Common myeloid progenitor, CD34-positive (primary cell): ENCODE measurements around the gene LTBP3.

Experiments
- CTCF ChIA-PET: fragments of 350-600 bp; sonication (Branson Sonifier 250); formaldehyde crosslinking; loops from one replicate; lab custom pipeline; 2021; ENCODE audit warnings: antibody characterized with exemption; lab: Charles Lee
- POLR2A ChIA-PET: fragments of 350-600 bp; sonication (Branson Sonifier 250); formaldehyde crosslinking; loops from one replicate; lab custom pipeline; 2021; ENCODE audit warnings: antibody characterized with exemption; lab: Charles Lee
- DNase-seq, 3 donors: peaks; one replicate each; pipeline versions ENCODE4 v3.0.0 to v3.0.0-alpha.2; 2013
- H3K27ac ChIP-seq, 2 experiments: 1 replicate in 1 of 2; 2 replicates in 1 of 2; pipeline ENCODE4 v1.7.0; 2013; ENCODE audit warnings: inconsistent platforms in 2 of 2, low read length in 2 of 2, mild to moderate bottlenecking in 2 of 2, low read depth in 1 of 2, moderate library complexity in 1 of 2; ENCODE audit not compliant: severe bottlenecking in 2 of 2, insufficient read depth in 1 of 2, poor library complexity in 1 of 2
- H3K27me3 ChIP-seq, 5 experiments: replicated peaks in 2 of 5; 1 replicate in 3 of 5; 2 replicates in 2 of 5; pipeline versions ENCODE4 v1.6.1 to v1.7.0; 2013; ENCODE audit warnings: low read length in 4 of 5, mild to moderate bottlenecking in 2 of 5, moderate library complexity in 2 of 5, inconsistent platforms in 1 of 5; ENCODE audit not compliant: insufficient read depth in 5 of 5, control insufficient read depth in 4 of 5
- H3K36me3 ChIP-seq, 4 experiments: 1 replicate in 2 of 4; 2 replicates in 2 of 4; pipeline versions ENCODE4 v1.6.1 to v1.7.0; 2013; ENCODE audit warnings: low read length in 3 of 4, control low read depth in 1 of 4, mild to moderate bottlenecking in 1 of 4; ENCODE audit not compliant: control insufficient read depth in 4 of 4, insufficient read depth in 4 of 4
- H3K4me1 ChIP-seq, 4 experiments: 1 replicate in 3 of 4; 2 replicates in 1 of 4; pipeline versions ENCODE4 v1.6.1 to v1.7.1; 2013; ENCODE audit warnings: low read length in 3 of 4, mild to moderate bottlenecking in 3 of 4, control low read depth in 1 of 4, inconsistent platforms in 1 of 4, moderate library complexity in 1 of 4; ENCODE audit not compliant: control insufficient read depth in 4 of 4, insufficient read depth in 4 of 4; ENCODE audit errors: control extremely low read depth in 1 of 4
- H3K4me3 ChIP-seq, 7 experiments: 1 replicate in 4 of 7; 2 replicates in 3 of 7; pipeline versions ENCODE4 v1.5.1 to v1.7.0; 2013; ENCODE audit warnings: mild to moderate bottlenecking in 7 of 7, low read length in 6 of 7, moderate library complexity in 6 of 7, inconsistent platforms in 2 of 7, low read depth in 2 of 7, control low read depth in 1 of 7; ENCODE audit not compliant: insufficient read depth in 4 of 7, control insufficient read depth in 1 of 7; ENCODE audit errors: extremely low read depth in 1 of 7
- H3K9me3 ChIP-seq, 5 experiments: 1 replicate in 4 of 5; 2 replicates in 1 of 5; pipeline versions ENCODE4 v1.6.1 to v1.7.1; 2013; ENCODE audit warnings: low read length in 4 of 5, mild to moderate bottlenecking in 2 of 5, inconsistent platforms in 1 of 5, low read depth in 1 of 5, moderate library complexity in 1 of 5; ENCODE audit not compliant: control insufficient read depth in 4 of 5, insufficient read depth in 2 of 5; ENCODE audit errors: control extremely low read depth in 1 of 5
- WGBS: methylation state at CpG from one replicate; pipeline ENCODE4 v1.1.5; 2013; ENCODE audit not compliant: insufficient coverage; 5-methylcytosine and 5-hydroxymethylcytosine counted together

Gene LTBP3

GRCh38 chr11:65596520-65596919, 38.4 kb upstream of the LTBP3 start:
- POLR2A ChIA-PET = no interaction called here

GRCh38 chr11:65595543-65596281, 37.6 kb upstream of the LTBP3 start, which contains the start of gene KCNK7:
Gene KCNK7 (minus strand): TSS chr11:65595800. CDS start chr11:65595772, 28 bp downstream.
- Histone ChIP-seq H3K27me3 (no peaks in the 10 kb centered on the region), H3K4me1 (peaks cover 0 to 9% (median 6%) of the 10 kb centered on the region in 4 experiments), H3K36me3 (peaks cover 7 to 56% (median 33%) of the 10 kb centered on the region in 4 experiments), H3K4me3 (no peak within 1 kb of the TSS), H3K27ac (no peak within 1 kb of the TSS), H3K9me3 (no peaks in the 10 kb centered on the region)
- DNase-seq = no peak
- 78% methylated on average over 7 of the region's 12 CpGs for WGBS
- CTCF ChIA-PET = interaction anchor here (1.3 to 16.6 kb wide), 5 partner anchors 8 to 56 kb away, joined by 3 to 229 read pairs (median 89); partner anchors contain the start of genes EHBP1L1, MAP3K11 and PCNX3
- POLR2A ChIA-PET = interaction anchor here (0.6 to 0.7 kb wide), 2 partner anchors 17 to 91 kb away, joined by 3 to 4 read pairs; no protein-coding TSS in a partner anchor

More at GRCh38 chr11:65596520-65596919, 38.4 kb upstream of the LTBP3 start:
- Histone ChIP-seq H3K4me3 (no peak overlapping the region), H3K27ac (no peak overlapping the region), H3K9me3 (no peaks in the 10 kb centered on the region), H3K36me3 (peaks cover 7 to 55% (median 36%) of the 10 kb centered on the region in 4 experiments), H3K4me1 (peaks cover 0 to 9% (median 6%) of the 10 kb centered on the region in 4 experiments), H3K27me3 (no peaks in the 10 kb centered on the region)
- WGBS = 100% methylated on average over 6 of the region's 6 CpGs
- no peak for DNase-seq
- CTCF ChIA-PET = interaction anchor here (1.3 to 16.6 kb wide), 4 partner anchors 8 to 57 kb away, joined by 3 to 229 read pairs (median 48); partner anchors contain the start of genes MAP3K11 and PCNX3

GRCh38 chr11:65595131-65595530, 37.0 kb upstream of the LTBP3 start:
- peaks cover 0 to 9% (median 6%) of the 10 kb centered on the region in 4 experiments for H3K4me1 ChIP-seq
- DNase-seq = no peak
- no peak overlapping the region for H3K4me3 ChIP-seq
- no peaks in the 10 kb centered on the region for H3K27me3 ChIP-seq
- no peak overlapping the region for H3K27ac ChIP-seq
- ChIA-PET POLR2A (interaction anchor here (0.6 to 0.7 kb wide), 2 partner anchors 18 to 90 kb away, joined by 3 to 4 read pairs; no protein-coding TSS in a partner anchor), CTCF (interaction anchor here (1.6 to 16.6 kb wide), 5 partner anchors 10 to 56 kb away, joined by 7 to 229 read pairs (median 89); partner anchors contain the start of genes EHBP1L1, MAP3K11 and PCNX3)
- H3K36me3 ChIP-seq = peaks cover 9 to 55% (median 32%) of the 10 kb centered on the region in 4 experiments
- no peaks in the 10 kb centered on the region for H3K9me3 ChIP-seq
- 100% methylated on average over 1 of the region's 3 CpGs for WGBS

- Histone ChIP-seq H3K36me3 (peaks cover 11 to 54% (median 29%) of the 10 kb centered on the region in 4 experiments), H3K27ac (no peak overlapping the region), H3K27me3 (no peaks in the 10 kb centered on the region), H3K9me3 (no peaks in the 10 kb centered on the region), H3K4me3 (no peak overlapping the region), H3K4me1 (peaks cover 0 to 20% (median 18%) of the 10 kb centered on the region in 4 experiments)
- DNase-seq = peak in 2 of 3 donors; percentile 59 to 66
- ChIA-PET CTCF (interaction anchor here (0.5 to 16.6 kb wide), 22 partner anchors 9 to 318 kb away, joined by 3 to 229 read pairs (median 4); partner anchors contain the start of genes EHBP1L1, FAM89B, LTBP3 and MAP3K11), POLR2A (interaction anchor here (0.9 to 1.0 kb wide), 4 partner anchors 20 to 176 kb away, joined by 3 read pairs; partner anchors contain the start of genes MAP3K11 and PCNX3)
- 91% methylated on average over 24 of the region's 26 CpGs for WGBS
These were observed 35.6 kb upstream of the LTBP3 start for GRCh38 chr11:65593518-65594414.

GRCh38 chr11:65592858-65593517, 34.8 kb upstream of the LTBP3 start:
- CTCF ChIA-PET = interaction anchor here (0.8 to 16.6 kb wide), 18 partner anchors 14 to 318 kb away, joined by 3 to 229 read pairs (median 6); partner anchors contain the start of genes EHBP1L1, FAM89B, LTBP3 and MAP3K11
- no peaks in the 10 kb centered on the region for H3K9me3 ChIP-seq
- DNase-seq = no peak
- no peak overlapping the region for H3K4me3 ChIP-seq
- H3K27me3 ChIP-seq = no peaks in the 10 kb centered on the region
- H3K27ac ChIP-seq = no peak overlapping the region
- POLR2A ChIA-PET = interaction anchor here (0.7 to 1.0 kb wide), 3 partner anchors 21 to 53 kb away, joined by 3 read pairs; partner anchors contain the start of genes MAP3K11 and PCNX3
- H3K4me1 ChIP-seq = peaks cover 0 to 28% (median 26%) of the 10 kb centered on the region in 4 experiments
- WGBS = 89% methylated on average over 22 of the region's 22 CpGs
- H3K36me3 ChIP-seq = peaks cover 8 to 47% (median 25%) of the 10 kb centered on the region in 4 experiments
